ENCODE results near the gene COBL.

Gene COBL

GRCh38 chr7:51113962-51114361 is 202.6 kb downstream of the COBL start:
- no peak for DNase-seq (ENCODE audit: low read depth)

- DNase-seq (ENCODE audit: low read depth) = no peak
Observed at GRCh38 chr7:51113560-51113959, 203.0 kb downstream of the COBL start.

GRCh38 chr7:51111241-51111940 is 205.2 kb downstream of the COBL start:
- DNase-seq (ENCODE audit: low read depth) = no peak

GRCh38 chr7:51108134-51108533 is 208.5 kb downstream of the COBL start:
- no peak for DNase-seq (ENCODE audit: low read depth)

GRCh38 chr7:51104278-51104677 is 212.3 kb downstream of the COBL start:
- no peak for DNase-seq (ENCODE audit: low read depth)

GRCh38 chr7:51103718-51104117 is 212.9 kb downstream of the COBL start:
- no peak for DNase-seq (ENCODE audit: low read depth)

- no peak for DNase-seq (ENCODE audit: low read depth)
Observed at GRCh38 chr7:51102828-51103227, 213.8 kb downstream of the COBL start.

- no peak for DNase-seq (ENCODE audit: low read depth)
Observed at GRCh38 chr7:51101111-51101757, 215.4 kb downstream of the COBL start.

- DNase-seq (ENCODE audit: low read depth) = no peak
Observed at GRCh38 chr7:51090411-51090810, 226.2 kb downstream of the COBL start.

GRCh38 chr7:51085034-51085692 is 231.4 kb downstream of the COBL start:
- no peak for DNase-seq (ENCODE audit: low read depth)

- no peak for DNase-seq (ENCODE audit: low read depth)
Observed at GRCh38 chr7:51084121-51084520, 232.5 kb downstream of the COBL start.

- DNase-seq (ENCODE audit: low read depth) = no peak
Observed at GRCh38 chr7:51082940-51083533, 233.6 kb downstream of the COBL start.

- no peak for DNase-seq (ENCODE audit: low read depth)
Observed at GRCh38 chr7:51082096-51082840, 234.3 kb downstream of the COBL start.

- no peak for DNase-seq (ENCODE audit: low read depth)
Observed at GRCh38 chr7:51081270-51081890, 235.2 kb downstream of the COBL start.

- DNase-seq (ENCODE audit: low read depth) = no peak
Observed at GRCh38 chr7:51080622-51081269, 235.9 kb downstream of the COBL start.

GRCh38 chr7:51080216-51080615 is 236.4 kb downstream of the COBL start:
- no peak for DNase-seq (ENCODE audit: low read depth)

- DNase-seq (ENCODE audit: low read depth) = no peak
Observed at GRCh38 chr7:51079494-51079893, 237.1 kb downstream of the COBL start.

- DNase-seq (ENCODE audit: low read depth) = no peak
Observed at GRCh38 chr7:51078653-51079052, 238.0 kb downstream of the COBL start.

- DNase-seq (ENCODE audit: low read depth) = no peak
Observed at GRCh38 chr7:51077987-51078370, 238.6 kb downstream of the COBL start.

- no peak for DNase-seq (ENCODE audit: low read depth)
Observed at GRCh38 chr7:51077316-51077986, 239.2 kb downstream of the COBL start.
